NCI-H446 (cell line): ENCODE measurements around the gene NINJ2.

Experiments
- DNase-seq, 2 experiments: peaks; one replicate each; lab custom pipeline; 2025; lab: John Stamatoyannopoulos, UW

The NINJ2 gene

DNA sequence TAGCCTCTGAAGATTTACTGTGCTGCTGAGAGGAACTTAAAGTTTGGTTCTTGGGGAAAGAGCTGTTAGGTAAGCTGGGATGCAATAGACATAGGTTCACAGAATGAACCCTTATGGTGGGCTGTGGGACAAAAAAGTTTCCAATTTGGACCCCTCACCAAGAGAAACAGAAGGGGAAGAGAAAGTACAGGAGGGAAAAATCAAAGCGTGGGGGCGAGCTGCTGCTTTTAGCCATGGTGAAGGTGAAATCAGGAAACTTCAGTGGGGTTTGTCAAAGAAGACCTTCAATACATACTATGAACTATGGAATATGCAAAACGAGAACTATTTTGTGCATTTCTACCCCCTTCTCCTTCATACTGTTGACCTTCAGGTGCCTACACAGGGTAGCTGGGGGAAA lies 10.6 kb upstream of the NINJ2 start:
- no peak for DNase-seq

GRCh38 chr12:669576-669945 lies 6.3 kb upstream of the NINJ2 start:
- DNase-seq = no peak

GRCh38 chr12:668090-668481 lies 4.8 kb upstream of the NINJ2 start:
- no peak for DNase-seq

DNA sequence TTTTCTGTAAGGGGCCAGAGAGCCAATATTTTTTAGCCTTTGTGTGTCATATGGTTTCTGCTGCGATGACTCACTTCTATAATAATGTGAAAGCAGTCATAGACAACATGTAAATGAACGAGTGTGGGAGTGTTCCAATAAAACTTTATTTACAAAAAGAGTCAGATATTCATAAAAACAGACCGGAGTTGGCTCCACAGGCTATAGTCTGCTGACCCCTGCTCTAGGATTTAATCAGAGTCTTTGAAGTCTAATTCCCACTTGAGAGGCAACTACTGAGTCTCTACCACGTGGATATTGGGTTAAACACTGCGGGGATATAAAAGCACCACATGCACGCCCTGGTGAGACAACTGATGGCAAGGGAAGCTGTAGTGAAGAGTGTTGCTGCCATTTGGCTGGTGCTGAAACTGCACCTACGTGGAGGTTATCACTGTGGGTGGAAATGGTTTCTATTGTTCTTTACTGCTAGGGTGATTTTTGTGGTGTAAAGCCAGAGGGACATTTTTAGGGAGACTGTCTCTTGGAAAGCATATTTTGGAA lies 3.6 kb upstream of the NINJ2 start:
- DNase-seq = no peak

DNA sequence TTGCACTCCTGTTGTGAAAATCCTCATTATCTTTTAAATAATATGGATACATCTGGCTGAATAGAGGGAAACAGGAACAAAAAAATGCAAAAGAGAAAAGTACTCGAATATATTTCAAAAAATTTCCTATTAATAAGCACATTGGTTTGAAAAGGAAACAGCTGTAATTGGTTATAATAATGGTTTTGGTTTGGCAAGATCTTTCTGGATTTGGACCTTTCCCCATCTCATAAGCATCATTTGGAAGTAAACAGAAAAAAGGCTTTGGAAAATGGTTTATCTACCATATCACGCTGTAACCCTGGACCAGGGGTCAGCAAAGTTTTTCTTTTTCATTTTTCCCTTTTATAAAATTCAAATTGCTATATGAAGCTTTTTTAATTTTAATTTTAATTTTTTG lies 2.8 kb upstream of the NINJ2 start:
- DNase-seq = no peak

GRCh38 chr12:664779-665092 lies 1.5 kb upstream of the NINJ2 start:
- DNase-seq = no peak

- no peak for DNase-seq
These were observed 982 bp upstream of the NINJ2 start for GRCh38 chr12:664075-664778.

DNA sequence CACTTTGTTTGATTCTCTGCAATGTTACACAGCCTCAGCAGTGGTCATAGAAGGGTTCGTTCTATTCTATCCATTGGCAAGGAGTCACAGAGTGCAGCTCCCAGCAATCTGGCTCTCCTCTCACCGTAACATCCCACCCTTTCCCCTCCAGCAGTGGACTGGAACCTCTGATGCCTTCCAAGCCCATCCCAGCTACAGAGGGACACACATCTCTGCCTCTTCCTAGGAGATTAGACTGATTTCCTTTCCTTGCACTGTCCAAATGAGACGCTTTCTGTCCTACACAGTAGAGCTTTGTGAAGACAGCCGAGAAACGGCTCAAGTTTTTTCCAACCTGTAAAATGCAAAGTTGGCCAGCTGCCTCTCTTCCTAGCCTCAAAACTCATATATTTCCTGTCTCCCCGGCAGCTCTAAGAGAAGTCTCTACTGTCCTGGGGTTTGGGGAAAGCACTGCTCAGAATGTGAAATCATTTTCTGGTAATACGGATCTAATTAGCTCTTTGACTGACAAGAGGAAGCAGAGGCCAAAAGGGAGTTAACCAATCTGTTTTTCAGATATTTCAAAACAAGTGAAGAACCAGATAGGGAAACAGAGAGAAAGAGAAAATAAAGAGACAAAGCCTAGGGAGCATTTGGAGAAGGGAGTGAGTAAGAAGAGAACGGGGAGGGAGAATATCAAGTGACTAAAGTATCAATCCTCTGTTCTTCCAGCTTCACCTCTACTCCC lies 516 bp downstream of the NINJ2 start:
- DNase-seq = no peak

DNA sequence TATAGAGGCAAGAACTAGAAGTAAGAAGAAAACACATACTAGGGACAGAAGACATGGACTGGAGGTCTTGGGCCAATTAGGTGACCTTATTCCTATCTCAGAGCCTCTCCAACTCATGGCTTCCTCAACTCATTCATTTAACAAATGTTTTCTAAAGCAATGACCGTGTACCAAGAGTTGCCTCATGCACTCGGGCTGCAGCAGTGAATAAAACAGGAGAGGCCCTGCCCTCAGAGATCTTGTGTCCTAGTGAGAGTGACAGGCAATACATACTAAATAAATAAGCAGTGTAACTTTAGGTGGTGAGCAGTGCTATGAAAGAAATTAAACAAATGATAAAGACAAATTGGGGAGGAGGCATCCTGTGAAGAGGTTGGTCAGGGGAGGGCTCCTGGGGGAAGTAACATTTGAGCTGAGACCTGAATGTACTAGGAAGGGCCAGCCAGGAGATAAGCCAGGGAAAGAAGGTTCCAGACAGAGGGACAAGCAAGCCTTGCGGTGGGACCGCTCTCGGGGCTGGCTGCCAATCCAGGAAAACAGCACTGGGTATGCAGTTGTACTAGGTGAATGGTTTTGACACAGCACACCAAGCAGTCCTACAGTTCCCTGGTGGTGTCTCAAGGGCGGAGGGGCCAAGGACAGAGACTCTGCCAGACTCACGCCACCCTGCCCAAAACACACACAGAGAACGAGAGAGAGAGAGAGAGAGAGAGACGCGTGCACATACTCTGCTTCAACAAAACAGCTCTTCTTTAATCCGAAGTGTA lies 1.3 kb downstream of the NINJ2 start:
- no peak for DNase-seq

- no peak for DNase-seq
These were observed 4.1 kb downstream of the NINJ2 start for GRCh38 chr12:659090-659683.

- DNase-seq = no peak
These were observed 12.3 kb downstream of the NINJ2 start for GRCh38 chr12:650983-651382.

DNA sequence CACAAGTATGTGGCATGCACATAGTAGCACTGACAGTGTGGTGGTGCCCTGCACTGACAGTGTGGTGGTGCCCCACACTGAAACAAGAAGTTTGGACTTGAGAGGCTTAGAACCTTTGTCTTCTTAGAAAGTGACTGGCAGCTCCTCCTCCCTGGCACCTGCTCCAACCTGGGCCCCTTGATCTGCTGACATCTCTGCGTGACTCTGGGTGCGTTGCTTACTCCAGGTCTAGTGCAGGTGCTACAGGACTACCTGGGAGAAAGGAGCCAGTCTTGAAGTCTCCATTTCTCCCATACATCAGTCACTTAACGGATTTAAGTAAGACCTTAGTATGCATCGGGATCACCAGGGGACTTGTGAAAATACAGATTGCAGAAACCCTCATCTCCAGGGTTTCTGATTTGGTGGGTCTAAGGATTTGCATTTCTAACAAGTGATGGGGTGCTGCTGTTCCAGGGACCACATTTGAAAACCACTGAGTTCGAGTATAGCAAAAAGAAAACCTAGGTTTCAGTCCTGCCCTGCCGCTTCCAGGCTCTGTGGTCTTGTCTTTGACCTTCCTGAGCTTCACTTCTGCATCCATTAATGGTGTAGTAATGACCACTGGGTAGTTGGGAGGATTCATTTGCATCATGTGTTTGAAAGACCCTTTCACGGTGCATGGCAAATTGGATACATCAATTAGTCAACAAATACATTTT lies 15.7 kb downstream of the NINJ2 start:
- DNase-seq = no peak

- no peak for DNase-seq
These were observed 16.5 kb downstream of the NINJ2 start for GRCh38 chr12:646442-647384.

GRCh38 chr12:645563-646071 lies 17.6 kb downstream of the NINJ2 start:
- no peak for DNase-seq

DNA sequence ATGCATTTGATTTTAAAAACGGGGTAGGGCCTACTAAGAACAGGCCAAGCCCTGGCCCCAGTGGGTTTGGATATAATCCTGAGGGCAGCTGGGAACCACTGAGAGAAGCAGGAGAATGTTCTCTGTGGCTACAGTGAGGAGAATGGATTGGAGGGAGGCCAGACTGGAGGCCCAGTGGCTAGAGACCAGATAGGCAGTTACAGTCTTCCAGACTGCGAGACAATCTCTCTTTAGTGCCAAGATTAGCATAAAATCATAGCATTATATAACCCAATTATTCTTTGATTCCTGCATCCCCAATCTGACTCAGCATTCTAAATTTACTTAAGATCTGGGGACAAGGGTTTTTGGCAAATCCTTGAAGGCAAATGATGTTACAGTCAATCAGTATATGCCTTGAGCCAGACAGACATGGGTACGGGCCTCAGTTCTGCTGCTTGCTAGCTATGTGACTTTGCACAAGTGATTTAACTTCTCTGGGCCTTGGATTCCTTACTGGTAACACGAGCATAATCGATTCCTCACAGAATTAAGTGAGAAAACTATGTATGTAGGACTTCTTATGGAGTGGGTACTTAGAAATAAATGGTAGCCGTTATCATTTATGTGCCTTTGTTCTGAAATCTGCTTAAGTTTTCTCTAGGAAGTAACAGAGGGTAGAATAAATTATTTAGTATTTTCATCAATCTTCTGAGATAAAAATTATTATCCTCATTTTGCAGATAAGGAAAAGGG lies 18.3 kb downstream of the NINJ2 start:
- DNase-seq = no peak

DNA sequence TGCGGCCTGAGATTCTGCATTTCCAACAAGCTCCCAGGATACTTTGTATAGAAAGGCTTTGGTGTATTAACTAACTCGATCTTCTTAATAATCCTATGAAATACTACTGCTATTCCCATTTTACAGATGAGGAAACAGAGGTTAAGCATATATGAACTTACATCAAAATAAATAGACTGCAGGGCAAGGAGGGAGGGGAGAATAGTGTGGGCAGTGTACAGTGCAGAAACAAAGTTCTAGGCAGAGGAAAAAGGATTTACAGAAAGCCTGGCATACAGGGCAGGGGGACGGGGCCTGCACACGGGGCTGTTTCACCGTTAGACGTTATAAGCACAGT lies 19.0 kb downstream of the NINJ2 start:
- no peak for DNase-seq

- DNase-seq = no peak
These were observed 19.6 kb downstream of the NINJ2 start for GRCh38 chr12:643475-644302.

DNA sequence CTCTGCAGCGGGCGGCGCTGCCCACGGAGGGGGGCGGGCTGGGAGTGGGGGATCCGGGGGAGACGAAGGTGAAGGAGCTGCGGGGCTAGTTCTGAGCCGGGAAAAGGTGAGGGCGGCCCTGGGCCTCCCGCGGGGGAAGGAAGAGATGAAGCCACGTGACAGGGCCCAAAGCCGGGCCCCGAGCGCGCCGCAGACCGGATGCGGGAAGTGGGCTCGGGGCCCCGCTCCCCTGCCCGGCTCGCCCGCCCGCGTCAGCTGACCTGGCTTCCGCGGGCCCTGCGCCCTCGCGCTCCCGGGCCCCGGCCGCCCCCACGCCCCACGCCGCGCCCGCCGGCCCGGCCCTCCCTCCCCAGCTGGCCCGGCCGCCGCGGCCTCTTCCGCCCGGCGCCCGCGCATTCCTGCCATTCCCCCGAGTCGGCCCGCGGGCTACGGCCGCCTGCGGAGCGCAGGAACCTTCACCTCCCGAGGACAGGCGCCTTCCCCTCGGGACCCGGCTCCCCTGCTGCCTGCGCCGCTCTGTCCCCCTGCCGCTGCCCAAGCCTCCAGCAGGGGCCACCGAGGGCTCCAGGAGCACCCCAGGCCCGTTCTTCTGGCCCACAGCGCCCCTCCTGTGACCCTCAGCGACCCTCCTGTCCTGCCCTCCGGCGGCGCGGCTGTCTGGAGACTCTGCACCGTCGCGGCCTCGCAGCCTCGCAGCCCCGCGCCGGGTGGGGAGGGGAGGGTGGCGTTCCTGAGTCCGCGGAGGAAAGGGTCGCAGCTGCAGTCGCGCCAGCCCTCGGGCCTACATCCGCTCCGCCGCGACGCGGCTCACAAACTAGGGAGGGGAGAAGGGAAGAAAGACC lies 20.4 kb downstream of the NINJ2 start:
- no peak for DNase-seq
